ENCODE measurements around the gene CFP.

GRCh38 chrX:47623540-47624027, 6.1 kb downstream of the CFP start:
- TF ChIP-seq CTCF (IDR thresholded peaks at IDR 0.05) (no peak), POLR2A (IDR thresholded peaks at IDR 0.05) (no peak)
